Keratinocyte (primary cell): ENCODE results near the gene ARHGAP12.

ENCODE experiments used
- EZH2 ChIP-seq: IDR thresholded peaks from one replicate; pipeline ENCODE4 v1.6.1; 2012; ENCODE audit warnings: inconsistent platforms, mild to moderate bottlenecking, low read length, moderate library complexity
- TF ChIP-seq, protein P1 (sequence below), 3 experiments: IDR thresholded peaks in 1 of 3; conservative IDR thresholded peaks in 1 of 3; optimal IDR thresholded peaks in 1 of 3; 2 replicates in 2 of 3; 3 replicates in 1 of 3; pipeline versions ENCODE3 to v1.5.1; 2011; ENCODE audit warnings: low read length in 3 of 3, mild to moderate bottlenecking in 3 of 3, moderate library complexity in 2 of 3, control low read depth in 1 of 3, inconsistent platforms in 1 of 3; ENCODE audit not compliant: insufficient read depth in 2 of 3; ENCODE audit errors: extremely low read depth in 1 of 3

DNA sequence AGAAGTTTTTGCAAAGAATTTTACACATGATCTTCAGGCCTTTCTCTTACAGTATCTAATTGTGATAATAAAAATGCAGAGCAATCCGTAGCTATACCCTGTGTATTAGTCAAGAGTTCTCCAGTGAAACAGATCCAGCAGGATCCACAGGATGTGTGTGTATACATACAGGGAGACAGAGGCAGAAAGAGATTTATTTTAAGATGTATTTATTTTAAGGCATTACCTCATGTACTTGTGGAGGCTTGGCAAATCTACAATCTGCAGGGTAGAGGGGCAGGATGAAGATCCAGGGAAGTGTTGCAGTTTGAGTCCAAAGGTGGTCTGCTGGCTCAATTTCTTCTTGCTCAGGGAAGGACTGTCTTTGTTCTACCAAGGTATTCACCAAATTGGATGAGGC lies 41.7 kb downstream of the ARHGAP12 start:
- TF ChIP-seq, protein P1, sequence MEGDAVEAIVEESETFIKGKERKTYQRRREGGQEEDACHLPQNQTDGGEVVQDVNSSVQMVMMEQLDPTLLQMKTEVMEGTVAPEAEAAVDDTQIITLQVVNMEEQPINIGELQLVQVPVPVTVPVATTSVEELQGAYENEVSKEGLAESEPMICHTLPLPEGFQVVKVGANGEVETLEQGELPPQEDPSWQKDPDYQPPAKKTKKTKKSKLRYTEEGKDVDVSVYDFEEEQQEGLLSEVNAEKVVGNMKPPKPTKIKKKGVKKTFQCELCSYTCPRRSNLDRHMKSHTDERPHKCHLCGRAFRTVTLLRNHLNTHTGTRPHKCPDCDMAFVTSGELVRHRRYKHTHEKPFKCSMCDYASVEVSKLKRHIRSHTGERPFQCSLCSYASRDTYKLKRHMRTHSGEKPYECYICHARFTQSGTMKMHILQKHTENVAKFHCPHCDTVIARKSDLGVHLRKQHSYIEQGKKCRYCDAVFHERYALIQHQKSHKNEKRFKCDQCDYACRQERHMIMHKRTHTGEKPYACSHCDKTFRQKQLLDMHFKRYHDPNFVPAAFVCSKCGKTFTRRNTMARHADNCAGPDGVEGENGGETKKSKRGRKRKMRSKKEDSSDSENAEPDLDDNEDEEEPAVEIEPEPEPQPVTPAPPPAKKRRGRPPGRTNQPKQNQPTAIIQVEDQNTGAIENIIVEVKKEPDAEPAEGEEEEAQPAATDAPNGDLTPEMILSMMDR (optimal IDR thresholded peaks at IDR 0.05 in 1 of 3, IDR thresholded peaks at IDR 0.05 in 1 of 3, conservative IDR thresholded peaks at IDR 0.05 in 1 of 3; ENCODE audit: extremely low read depth in 1 of 3, insufficient read depth in 2 of 3, low read length in 3 of 3) = no peak
- no peak for TF ChIP-seq EZH2
